Neural cell (in vitro differentiated cells): ENCODE data around the gene DONSON. TPM values are rescaled to one million over a fixed set of nuclear protein-coding genes. Genes with fewer than 3 reads are reported as not detected.
A peak's percentile ranks its signal among the peaks of the same experiment; 100 is the strongest.

Source experiments
- H2AFZ ChIP-seq: fragments of 200-600, 300-800 bp; sonication (generic), shearing (Covaris generic); 2 replicates; pipeline ENCODE4 v1.6.0; 2014; ENCODE audit warnings: low read depth, mild to moderate bottlenecking, antibody characterized with exemption, low read length, moderate library complexity
- H3F3A ChIP-seq: fragments of 200-600 bp; shearing (Covaris generic); 2 replicates; pipeline ENCODE4 v1.6.1; 2016; ENCODE audit warnings: mild to moderate bottlenecking, moderate library complexity, mixed read lengths, antibody characterized with exemption, low read length; ENCODE audit not compliant: insufficient read depth, poor library complexity, severe bottlenecking
- H3K27ac ChIP-seq: fragments of 200-600, 300-800 bp; sonication (generic), shearing (Covaris generic); 2 replicates; pipeline ENCODE4 v1.5.1; 2014; ENCODE audit warnings: mild to moderate bottlenecking, low read length, moderate library complexity
- H3K27me3 ChIP-seq: fragments of 300-800, 200-600 bp; sonication (generic), shearing (Covaris generic); 2 replicates; pipeline ENCODE4 v1.6.0; 2014; ENCODE audit warnings: mild to moderate bottlenecking, low read depth, low read length, moderate library complexity; ENCODE audit not compliant: insufficient read depth
- H3K36me3 ChIP-seq: fragments of 300-800, 200-600 bp; sonication (generic), shearing (Covaris generic); 2 replicates; pipeline ENCODE4 v1.5.1; 2014; ENCODE audit warnings: mild to moderate bottlenecking, antibody characterized with exemption, low read length, moderate library complexity; ENCODE audit not compliant: insufficient read depth
- H3K4me2 ChIP-seq: fragments of 300-800, 200-600 bp; sonication (generic), shearing (Covaris generic); 2 replicates; pipeline ENCODE4 v1.6.0; 2014; ENCODE audit warnings: mild to moderate bottlenecking, low read length
- H3K4me3 ChIP-seq: fragments of 300-800, 200-600 bp; sonication (generic), shearing (Covaris generic); 2 replicates; pipeline ENCODE4 v1.5.1; 2014; ENCODE audit warnings: mild to moderate bottlenecking, low read length, moderate library complexity
- H3K79me2 ChIP-seq: fragments of 200-600 bp; shearing (Covaris generic); replicated peaks from 2 replicates; pipeline ENCODE4 v1.6.0; 2014; ENCODE audit warnings: mild to moderate bottlenecking, low read length, moderate library complexity; ENCODE audit not compliant: insufficient read depth
- H3K9ac ChIP-seq: fragments of 300-800, 200-600 bp; sonication (generic), shearing (Covaris generic); 2 replicates; pipeline ENCODE4 v1.6.1; 2016; ENCODE audit warnings: mild to moderate bottlenecking, low read length, mixed read lengths
- H3K9me2 ChIP-seq: fragments of 200-600 bp; shearing (Covaris generic); 2 replicates; pipeline ENCODE4 v1.6.1; 2016; ENCODE audit warnings: mild to moderate bottlenecking, low read length, mixed read lengths; ENCODE audit not compliant: insufficient read depth
- H3K9me3 ChIP-seq: fragments of 200-600, 300-800 bp; sonication (generic), shearing (Covaris generic); 2 replicates; pipeline ENCODE4 v1.6.1; 2016; ENCODE audit warnings: mild to moderate bottlenecking, mixed run types, low read length, moderate library complexity, mixed read lengths
- H4K20me1 ChIP-seq: fragments of 200-600 bp; shearing (Covaris generic); 2 replicates; pipeline ENCODE4 v1.6.1; 2016; ENCODE audit warnings: mild to moderate bottlenecking, mixed run types; ENCODE audit not compliant: insufficient read depth
- EP300 ChIP-seq: fragments of 450-650 bp; conservative IDR thresholded peaks from 2 replicates; pipeline ENCODE4 v1.6.1; 2014; ENCODE audit warnings: antibody characterized with exemption, mild to moderate bottlenecking, moderate library complexity; ENCODE audit not compliant: poor library complexity, severe bottlenecking
- EZH2 ChIP-seq: fragments of 200-600, 300-800 bp; shearing (Covaris generic), sonication (generic); IDR thresholded peaks from 2 replicates; pipeline ENCODE4 v1.6.1; 2014; ENCODE audit warnings: antibody characterized with exemption, low read length, borderline replicate concordance, mild to moderate bottlenecking; ENCODE audit not compliant: insufficient read depth, poor library complexity, severe bottlenecking
- MXI1 ChIP-seq: fragments of 450-650 bp; conservative IDR thresholded peaks from 2 replicates; pipeline ENCODE4 v1.6.1; 2014; ENCODE audit warnings: antibody characterized with exemption, mild to moderate bottlenecking; ENCODE audit not compliant: poor library complexity, severe bottlenecking
- POLR2AphosphoS5 ChIP-seq: IDR thresholded peaks from 2 replicates; pipeline ENCODE4 v1.6.1; 2012
- RAD21 ChIP-seq: fragments of 450-650 bp; conservative IDR thresholded peaks from 2 replicates; pipeline ENCODE4 v1.6.1; 2014; ENCODE audit warnings: antibody characterized with exemption, mild to moderate bottlenecking, moderate library complexity
- SMC3 ChIP-seq: fragments of 450-650 bp; conservative IDR thresholded peaks from 2 replicates; pipeline ENCODE4 v1.6.1; 2014; ENCODE audit warnings: antibody characterized with exemption, mild to moderate bottlenecking, moderate library complexity; ENCODE audit not compliant: poor library complexity
- TAF1 ChIP-seq: IDR thresholded peaks from 2 replicates; pipeline ENCODE4 v1.6.1; 2012; ENCODE audit warnings: low read depth
- polyA minus RNA-seq: library from RNA; depleted of rRNA, polyadenylated mRNA; stranded (reverse); fragments of >200 nt; gene quantifications from 2 replicates; pipeline ENCODE4 v1.2.3, GENCODE V29; 2014
- polyA plus RNA-seq: library from polyadenylated mRNA; depleted of rRNA; stranded (reverse); fragments of >200 nt; gene quantifications from 2 replicates; pipeline ENCODE4 v1.2.3, GENCODE V29; 2014
- TF ChIP-seq, protein P1 (sequence below): fragments of 450-650 bp; IDR thresholded peaks from 2 replicates; pipeline ENCODE4 v1.5.1; 2014; ENCODE audit warnings: antibody characterized with exemption, mild to moderate bottlenecking, moderate library complexity; ENCODE audit not compliant: poor library complexity, severe bottlenecking
- TF ChIP-seq, protein P2 (sequence below): IDR thresholded peaks from 2 replicates; pipeline ENCODE4 v1.6.1; 2012; ENCODE audit warnings: borderline replicate concordance

Gene DONSON, protein sequence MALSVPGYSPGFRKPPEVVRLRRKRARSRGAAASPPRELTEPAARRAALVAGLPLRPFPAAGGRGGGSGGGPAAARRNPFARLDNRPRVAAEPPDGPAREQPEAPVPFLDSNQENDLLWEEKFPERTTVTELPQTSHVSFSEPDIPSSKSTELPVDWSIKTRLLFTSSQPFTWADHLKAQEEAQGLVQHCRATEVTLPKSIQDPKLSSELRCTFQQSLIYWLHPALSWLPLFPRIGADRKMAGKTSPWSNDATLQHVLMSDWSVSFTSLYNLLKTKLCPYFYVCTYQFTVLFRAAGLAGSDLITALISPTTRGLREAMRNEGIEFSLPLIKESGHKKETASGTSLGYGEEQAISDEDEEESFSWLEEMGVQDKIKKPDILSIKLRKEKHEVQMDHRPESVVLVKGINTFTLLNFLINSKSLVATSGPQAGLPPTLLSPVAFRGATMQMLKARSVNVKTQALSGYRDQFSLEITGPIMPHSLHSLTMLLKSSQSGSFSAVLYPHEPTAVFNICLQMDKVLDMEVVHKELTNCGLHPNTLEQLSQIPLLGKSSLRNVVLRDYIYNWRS
- polyA plus RNA-seq (46.2 and 56.6 TPM in 2 replicates), polyA minus RNA-seq (22.9 and 23.6 TPM in 2 replicates)

DNA sequence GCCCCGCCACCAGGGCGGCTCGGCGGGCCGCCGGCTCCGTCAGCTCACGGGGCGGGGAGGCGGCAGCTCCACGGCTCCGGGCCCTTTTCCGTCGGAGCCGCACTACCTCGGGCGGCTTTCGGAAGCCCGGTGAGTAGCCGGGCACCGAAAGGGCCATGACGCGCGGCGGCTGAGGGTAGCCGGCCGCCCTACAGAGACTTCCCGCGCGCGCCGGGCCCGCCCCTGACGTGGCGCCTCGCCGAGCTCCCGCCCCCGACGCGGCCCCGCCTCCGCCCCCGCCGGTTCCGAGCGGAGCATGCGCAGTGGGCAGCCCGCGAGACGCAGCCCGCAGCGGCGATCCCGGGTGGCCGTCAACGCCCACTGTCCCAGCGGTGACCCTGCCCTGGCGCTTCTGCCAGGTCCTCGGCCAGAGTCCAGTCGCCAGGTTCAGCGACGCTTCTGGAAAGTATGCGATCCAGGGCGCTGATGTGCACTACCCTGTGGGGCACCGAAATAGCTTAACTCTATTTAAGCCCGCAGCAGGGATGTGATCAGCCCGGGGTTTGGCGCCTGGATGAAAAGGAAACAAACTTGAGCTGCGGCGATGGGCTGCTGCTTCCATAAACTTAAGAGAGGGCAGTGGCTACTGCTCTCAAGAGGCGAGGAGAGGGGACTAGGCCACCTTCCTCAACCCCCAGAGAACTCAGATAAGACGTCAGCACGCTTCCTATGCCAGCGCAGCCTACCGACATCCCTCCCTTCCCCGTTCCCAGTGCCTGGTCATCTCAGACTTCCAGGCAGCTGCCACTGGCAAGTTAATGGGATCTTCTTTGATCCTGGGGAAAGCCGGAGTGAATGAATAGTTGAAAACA, at the start of gene DONSON:
Gene DONSON (minus strand): TSS at position 200 of the 851 bp plus-strand sequence. CDS start 43 bp downstream, at position 157.
- Histone ChIP-seq H3K9ac (peak within 1 kb of the TSS; percentile 73), H3K9me2 (no peaks in the 10 kb centered on the region), H3K27me3 (no peaks in the 10 kb centered on the region), H3K36me3 (no peaks in the 10 kb centered on the region), H2AFZ (peak within 1 kb of the TSS; percentile 60), H3F3A (peaks cover 9% of the 10 kb centered on the region), H3K4me3 (peak within 1 kb of the TSS; percentile 88), H3K27ac (peak within 1 kb of the TSS; percentile 47), H3K9me3 (no peaks in the 10 kb centered on the region), H4K20me1 (no peaks in the 10 kb centered on the region), H3K4me2 (peak within 1 kb of the TSS; percentile 98), H3K79me2 (peaks cover 9% of the 10 kb centered on the region)
- TF ChIP-seq, protein P1, sequence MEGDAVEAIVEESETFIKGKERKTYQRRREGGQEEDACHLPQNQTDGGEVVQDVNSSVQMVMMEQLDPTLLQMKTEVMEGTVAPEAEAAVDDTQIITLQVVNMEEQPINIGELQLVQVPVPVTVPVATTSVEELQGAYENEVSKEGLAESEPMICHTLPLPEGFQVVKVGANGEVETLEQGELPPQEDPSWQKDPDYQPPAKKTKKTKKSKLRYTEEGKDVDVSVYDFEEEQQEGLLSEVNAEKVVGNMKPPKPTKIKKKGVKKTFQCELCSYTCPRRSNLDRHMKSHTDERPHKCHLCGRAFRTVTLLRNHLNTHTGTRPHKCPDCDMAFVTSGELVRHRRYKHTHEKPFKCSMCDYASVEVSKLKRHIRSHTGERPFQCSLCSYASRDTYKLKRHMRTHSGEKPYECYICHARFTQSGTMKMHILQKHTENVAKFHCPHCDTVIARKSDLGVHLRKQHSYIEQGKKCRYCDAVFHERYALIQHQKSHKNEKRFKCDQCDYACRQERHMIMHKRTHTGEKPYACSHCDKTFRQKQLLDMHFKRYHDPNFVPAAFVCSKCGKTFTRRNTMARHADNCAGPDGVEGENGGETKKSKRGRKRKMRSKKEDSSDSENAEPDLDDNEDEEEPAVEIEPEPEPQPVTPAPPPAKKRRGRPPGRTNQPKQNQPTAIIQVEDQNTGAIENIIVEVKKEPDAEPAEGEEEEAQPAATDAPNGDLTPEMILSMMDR = peak; percentile 53
- no peak for TF ChIP-seq SMC3
- TF ChIP-seq POLR2AphosphoS5 = peak; percentile 52
- no peak for TF ChIP-seq TAF1
- no peak for TF ChIP-seq RAD21
- no peak for TF ChIP-seq EZH2
- TF ChIP-seq, protein P2, sequence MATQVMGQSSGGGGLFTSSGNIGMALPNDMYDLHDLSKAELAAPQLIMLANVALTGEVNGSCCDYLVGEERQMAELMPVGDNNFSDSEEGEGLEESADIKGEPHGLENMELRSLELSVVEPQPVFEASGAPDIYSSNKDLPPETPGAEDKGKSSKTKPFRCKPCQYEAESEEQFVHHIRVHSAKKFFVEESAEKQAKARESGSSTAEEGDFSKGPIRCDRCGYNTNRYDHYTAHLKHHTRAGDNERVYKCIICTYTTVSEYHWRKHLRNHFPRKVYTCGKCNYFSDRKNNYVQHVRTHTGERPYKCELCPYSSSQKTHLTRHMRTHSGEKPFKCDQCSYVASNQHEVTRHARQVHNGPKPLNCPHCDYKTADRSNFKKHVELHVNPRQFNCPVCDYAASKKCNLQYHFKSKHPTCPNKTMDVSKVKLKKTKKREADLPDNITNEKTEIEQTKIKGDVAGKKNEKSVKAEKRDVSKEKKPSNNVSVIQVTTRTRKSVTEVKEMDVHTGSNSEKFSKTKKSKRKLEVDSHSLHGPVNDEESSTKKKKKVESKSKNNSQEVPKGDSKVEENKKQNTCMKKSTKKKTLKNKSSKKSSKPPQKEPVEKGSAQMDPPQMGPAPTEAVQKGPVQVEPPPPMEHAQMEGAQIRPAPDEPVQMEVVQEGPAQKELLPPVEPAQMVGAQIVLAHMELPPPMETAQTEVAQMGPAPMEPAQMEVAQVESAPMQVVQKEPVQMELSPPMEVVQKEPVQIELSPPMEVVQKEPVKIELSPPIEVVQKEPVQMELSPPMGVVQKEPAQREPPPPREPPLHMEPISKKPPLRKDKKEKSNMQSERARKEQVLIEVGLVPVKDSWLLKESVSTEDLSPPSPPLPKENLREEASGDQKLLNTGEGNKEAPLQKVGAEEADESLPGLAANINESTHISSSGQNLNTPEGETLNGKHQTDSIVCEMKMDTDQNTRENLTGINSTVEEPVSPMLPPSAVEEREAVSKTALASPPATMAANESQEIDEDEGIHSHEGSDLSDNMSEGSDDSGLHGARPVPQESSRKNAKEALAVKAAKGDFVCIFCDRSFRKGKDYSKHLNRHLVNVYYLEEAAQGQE = no peak
- peak; percentile 66 for TF ChIP-seq MXI1
- no peak for TF ChIP-seq EP300

DNA sequence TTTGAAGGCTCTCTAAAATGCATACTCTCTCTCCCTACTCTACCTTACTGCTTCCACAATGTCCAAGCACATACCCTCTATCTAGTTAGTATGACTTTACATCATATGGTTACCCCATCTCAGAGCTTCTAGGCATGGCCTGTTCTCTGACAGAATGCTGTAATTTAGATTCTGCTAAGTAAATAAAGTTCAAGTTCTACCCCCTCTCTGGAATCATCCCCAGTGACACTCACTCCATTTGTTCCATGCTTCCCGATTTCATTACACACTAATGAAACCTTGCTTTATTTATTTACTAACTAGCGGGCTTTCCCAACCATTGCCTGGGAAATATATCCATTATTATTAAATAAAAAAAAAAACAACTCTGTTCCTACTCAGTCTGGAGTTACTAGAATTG, 45.8 kb upstream of the DONSON start:
- H3K4me2 ChIP-seq = no peak overlapping the region
- TF ChIP-seq TAF1 = no peak
- no peak for TF ChIP-seq EZH2
- TF ChIP-seq, protein P1 = no peak
- TF ChIP-seq SMC3 = no peak
- no peak for TF ChIP-seq MXI1
- no peak for TF ChIP-seq RAD21
- no peak for TF ChIP-seq POLR2AphosphoS5
- no peak for TF ChIP-seq EP300
- TF ChIP-seq, protein P2 = no peak
- no peaks in the 10 kb centered on the region for H3K9me2 ChIP-seq
- H3K9me3 ChIP-seq = no peaks in the 10 kb centered on the region
- H3K79me2 ChIP-seq = peaks cover 34% of the 10 kb centered on the region
- peaks cover 12% of the 10 kb centered on the region for H3K36me3 ChIP-seq
- no peak overlapping the region for H3K9ac ChIP-seq
- no peak overlapping the region for H3K27ac ChIP-seq
- no peaks in the 10 kb centered on the region for H4K20me1 ChIP-seq
- H3F3A ChIP-seq = no peaks in the 10 kb centered on the region
- H3K27me3 ChIP-seq = no peaks in the 10 kb centered on the region
- H2AFZ ChIP-seq = no peak overlapping the region
- H3K4me3 ChIP-seq = no peak overlapping the region
